ENCODE results near the gene DEFB113.

GRCh38 chr6:49937811-49938210 lies 31.6 kb downstream of the DEFB113 start:
- TF ChIP-seq CTCF (optimal IDR thresholded peaks at IDR 0.05 in 1 of 3, IDR thresholded peaks at IDR 0.05 in 1 of 3, conservative IDR thresholded peaks at IDR 0.05 in 1 of 3; ENCODE audit: extremely low read depth in 1 of 3, insufficient read depth in 2 of 3, low read length in 3 of 3) (no peak), EZH2 (IDR thresholded peaks at IDR 0.05; ENCODE audit: low read length) (no peak)
